HCT116 (cell line): Measurements from ENCODE around the gene MRPL33. TPM values are rescaled to one million over a fixed set of nuclear protein-coding genes. Genes with fewer than 3 reads are reported as not detected.

ENCODE experiments used
- ATAC-seq: fragments of 200-7000 bp; cut with Tn5 transposase; 2 replicates; pipeline ENCODE4 v1.9.1; 2020; ENCODE audit warnings: mild to moderate bottlenecking, moderate library complexity
- BruUV-seq: library from RNA; stranded (reverse); fragments of 400-500 nt; replicated peaks from 2 replicates; lab custom pipeline; 2021; lab: Mats Ljungman, UMichigan
- CTCF ChIA-PET: fragments of 300-600 bp; sonication (Branson Sonifier 250); formaldehyde crosslinking; loops from one replicate; lab custom pipeline; 2021; ENCODE audit warnings: antibody characterized with exemption; lab: Charles Lee
- POLR2A ChIA-PET: fragments of 300-600, 350-600 bp; sonication (Branson Sonifier 250); formaldehyde crosslinking; loops from one replicate; lab custom pipeline; 2021; ENCODE audit warnings: antibody characterized with exemption; lab: Charles Lee
- RAD21 ChIA-PET, 2 experiments: fragments of 300-600 bp; sonication (Branson Sonifier 250); formaldehyde crosslinking; loops; one replicate each; lab custom pipeline; 2023; ENCODE audit warnings: low total read pairs in 2 of 2; ENCODE audit not compliant: uncharacterized antibody in 2 of 2, unreplicated experiment in 2 of 2, low non-redundant PET in 1 of 2; lab: Charles Lee
- DNase-seq: peaks from one replicate; pipeline ENCODE4 v3.0.0-alpha.2; 2010; ENCODE audit warnings: low read depth, low spot score
- H2AFZ ChIP-seq: fragments of 200-600 bp; shearing (Covaris generic), sonication (generic); 2 replicates; pipeline ENCODE4 v1.6.1; 2017; ENCODE audit warnings: low read depth, mixed run types, mixed read lengths, antibody characterized with exemption, low read length; ENCODE audit not compliant: poor library complexity, severe bottlenecking
- H3K27ac ChIP-seq: 2 replicates; pipeline ENCODE4 v1.5.1; 2012; ENCODE audit warnings: low read depth, low read length
- H3K27me3 ChIP-seq: fragments of 200-600 bp; sonication (generic); 2 replicates; pipeline ENCODE4 v1.6.1; 2016; ENCODE audit warnings: mixed run types, low read length, mixed read lengths; ENCODE audit not compliant: insufficient read depth
- H3K36me3 ChIP-seq, 2 experiments: fragments of 200-500 bp in 1 of 2; fragments of 200-600 bp in 1 of 2; sonication (Bioruptor generic) in 1 of 2; sonication (generic) in 1 of 2; 2 replicates each; pipeline versions ENCODE4 v1.5.1 to v1.6.1; 2014 to 2016; ENCODE audit warnings: low read length in 2 of 2, inconsistent platforms in 1 of 2, mixed read lengths in 1 of 2, mixed run types in 1 of 2; ENCODE audit not compliant: insufficient read depth in 2 of 2, control insufficient read depth in 1 of 2
- H3K4me1 ChIP-seq, 2 experiments: fragments of 200-600 bp in 1 of 2; sonication (generic) in 1 of 2; 2 replicates each; pipeline versions ENCODE4 v1.5.1 to v1.6.1; 2012 to 2017; ENCODE audit warnings: low read length in 2 of 2, inconsistent platforms in 1 of 2, mild to moderate bottlenecking in 1 of 2, mixed read lengths in 1 of 2, mixed run types in 1 of 2, moderate library complexity in 1 of 2; ENCODE audit not compliant: insufficient read depth in 2 of 2, control insufficient read depth in 1 of 2
- H3K4me2 ChIP-seq: fragments of 200-600 bp; sonication (generic); 2 replicates; pipeline ENCODE4 v1.6.1; 2017; ENCODE audit warnings: mixed run types, low read length, mixed read lengths
- H3K4me3 ChIP-seq, 2 experiments: fragments of 200-600 bp in 1 of 2; sonication (generic) in 1 of 2; replicated peaks in 1 of 2; 2 replicates each; pipeline ENCODE4 v1.5.1; 2011 to 2016; ENCODE audit warnings: low read length in 2 of 2, control low read depth in 1 of 2, low read depth in 1 of 2, mild to moderate bottlenecking in 1 of 2, mixed read lengths in 1 of 2, mixed run types in 1 of 2
- H3K79me2 ChIP-seq: fragments of 200-600 bp; sonication (generic); 2 replicates; pipeline ENCODE4 v1.6.1; 2017; ENCODE audit warnings: mild to moderate bottlenecking, mixed run types, low read length, moderate library complexity, mixed read lengths; ENCODE audit not compliant: insufficient read depth
- H3K9ac ChIP-seq: fragments of 200-600 bp; sonication (generic); 2 replicates; pipeline ENCODE4 v1.6.1; 2016; ENCODE audit warnings: low read length, mixed read lengths
- H3K9me2 ChIP-seq: fragments of 200-600 bp; sonication (generic), shearing (Covaris generic); 2 replicates; pipeline ENCODE4 v1.6.1; 2017; ENCODE audit warnings: mixed run types, mild to moderate bottlenecking, moderate library complexity; ENCODE audit not compliant: insufficient read depth
- H3K9me3 ChIP-seq, 2 experiments: fragments of 200-500 bp in 1 of 2; fragments of 200-600 bp in 1 of 2; sonication (Bioruptor generic) in 1 of 2; sonication (generic) in 1 of 2; 2 replicates each; pipeline ENCODE4 v1.6.1; 2014 to 2017; ENCODE audit warnings: low read length in 2 of 2, mixed read lengths in 2 of 2, inconsistent platforms in 1 of 2, low read depth in 1 of 2, mild to moderate bottlenecking in 1 of 2, mixed run types in 1 of 2, moderate library complexity in 1 of 2; ENCODE audit not compliant: control insufficient read depth in 1 of 2, insufficient read depth in 1 of 2
- H4K20me1 ChIP-seq: fragments of 200-600 bp; sonication (generic), shearing (Covaris generic); 2 replicates; pipeline ENCODE4 v1.6.1; 2017; ENCODE audit warnings: mixed run types, mild to moderate bottlenecking, moderate library complexity; ENCODE audit not compliant: insufficient read depth
- EGR1 ChIP-seq: IDR thresholded peaks from 2 replicates; pipeline ENCODE4 v1.6.1; 2012; ENCODE audit warnings: low read depth
- FOSL1 ChIP-seq: IDR thresholded peaks from 2 replicates; pipeline ENCODE4 v1.6.1; 2012; ENCODE audit warnings: low read depth
- JUND ChIP-seq: IDR thresholded peaks from 2 replicates; pipeline ENCODE4 v1.6.1; 2012
- SIN3A ChIP-seq: IDR thresholded peaks from 2 replicates; pipeline ENCODE4 v1.6.1; 2012; ENCODE audit warnings: low read depth
- SP1 ChIP-seq: IDR thresholded peaks from 2 replicates; pipeline ENCODE4 v1.6.1; 2012; ENCODE audit warnings: low read depth
- SRF ChIP-seq: IDR thresholded peaks from 2 replicates; pipeline ENCODE4 v1.6.1; 2012; ENCODE audit warnings: low read depth
- TCF7L2 ChIP-seq: IDR thresholded peaks from 2 replicates; pipeline ENCODE4 v1.7.0; 2011; ENCODE audit warnings: borderline replicate concordance, inconsistent platforms; ENCODE audit not compliant: insufficient read depth, insufficient read length; ENCODE audit errors: extremely low read depth
- ZNF274 ChIP-seq: fragments of 200-500 bp; sonication (Bioruptor generic); IDR thresholded peaks from 2 replicates; pipeline ENCODE4 v1.6.1; 2014; ENCODE audit warnings: mild to moderate bottlenecking, low read depth, low read length, inconsistent platforms
- intact Hi-C: fragments of 100-400 bp; cut with micrococcal nuclease; formaldehyde crosslinking; loops from 2 replicates; pipeline ENCODE4 v1.10.0; 2022
- total RNA-seq: library from RNA; stranded (reverse); gene quantifications from one replicate; pipeline ENCODE4 v1.2.1, GENCODE V29; 2021; ENCODE audit not compliant: unreplicated experiment
- TF ChIP-seq, protein P1 (sequence below), 3 experiments: fragments of 200-600 bp in 1 of 3; sonication (generic) in 1 of 3; IDR thresholded peaks in 2 of 3; conservative IDR thresholded peaks in 1 of 3; 2 replicates each; pipeline ENCODE4 v1.5.1; 2012 to 2017; ENCODE audit warnings: low read depth in 2 of 3, low read length in 2 of 3, antibody characterized with exemption in 1 of 3, borderline replicate concordance in 1 of 3, control low read depth in 1 of 3, mild to moderate bottlenecking in 1 of 3, mixed read lengths in 1 of 3, mixed run types in 1 of 3, moderate library complexity in 1 of 3; ENCODE audit not compliant: insufficient read depth in 1 of 3
- TF ChIP-seq, protein P2 (sequence below): IDR thresholded peaks from 2 replicates; pipeline ENCODE4 v1.6.1; 2012

Gene MRPL33
- total RNA-seq, 1 experiment from 2014 or later: 66.3 TPM

DNA sequence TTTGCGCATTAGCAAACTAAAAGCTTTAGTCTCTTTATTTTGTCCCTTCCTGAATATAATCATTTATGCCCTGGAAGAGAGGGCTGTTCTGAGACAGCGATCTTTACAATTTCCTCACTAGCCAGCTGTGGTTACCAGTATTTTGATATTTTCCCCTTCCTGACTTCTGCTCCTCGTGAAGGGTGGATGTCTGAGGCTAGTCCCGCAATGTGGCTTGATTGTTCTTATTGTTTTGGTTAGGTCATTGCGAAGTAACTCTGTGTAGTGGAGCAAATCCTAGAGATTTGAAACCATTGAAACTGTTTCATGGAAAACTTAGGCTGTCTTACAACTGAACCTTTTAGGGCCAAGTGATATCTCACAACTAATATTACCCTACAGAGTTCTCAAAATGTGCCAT, 2.4 kb downstream of the MRPL33 start:
- no peak overlapping the region for H3K4me2 ChIP-seq
- peaks cover 4 to 11% of the 10 kb centered on the region in 2 experiments; a peak in 2 of 4 replicates for H3K36me3 ChIP-seq
- TF ChIP-seq SRF (no peak), ZNF274 (no peak), FOSL1 (no peak), EGR1 (no peak), SP1 (no peak), JUND (no peak), TCF7L2 (no peak), SIN3A (no peak)
- TF ChIP-seq, protein P1, sequence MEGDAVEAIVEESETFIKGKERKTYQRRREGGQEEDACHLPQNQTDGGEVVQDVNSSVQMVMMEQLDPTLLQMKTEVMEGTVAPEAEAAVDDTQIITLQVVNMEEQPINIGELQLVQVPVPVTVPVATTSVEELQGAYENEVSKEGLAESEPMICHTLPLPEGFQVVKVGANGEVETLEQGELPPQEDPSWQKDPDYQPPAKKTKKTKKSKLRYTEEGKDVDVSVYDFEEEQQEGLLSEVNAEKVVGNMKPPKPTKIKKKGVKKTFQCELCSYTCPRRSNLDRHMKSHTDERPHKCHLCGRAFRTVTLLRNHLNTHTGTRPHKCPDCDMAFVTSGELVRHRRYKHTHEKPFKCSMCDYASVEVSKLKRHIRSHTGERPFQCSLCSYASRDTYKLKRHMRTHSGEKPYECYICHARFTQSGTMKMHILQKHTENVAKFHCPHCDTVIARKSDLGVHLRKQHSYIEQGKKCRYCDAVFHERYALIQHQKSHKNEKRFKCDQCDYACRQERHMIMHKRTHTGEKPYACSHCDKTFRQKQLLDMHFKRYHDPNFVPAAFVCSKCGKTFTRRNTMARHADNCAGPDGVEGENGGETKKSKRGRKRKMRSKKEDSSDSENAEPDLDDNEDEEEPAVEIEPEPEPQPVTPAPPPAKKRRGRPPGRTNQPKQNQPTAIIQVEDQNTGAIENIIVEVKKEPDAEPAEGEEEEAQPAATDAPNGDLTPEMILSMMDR (IDR thresholded peaks at IDR 0.05 in 2 of 3, conservative IDR thresholded peaks at IDR 0.05 in 1 of 3; ENCODE audit: borderline replicate concordance in 1 of 3, insufficient read depth in 1 of 3, low read depth in 2 of 3, low read length in 2 of 3): no peak
- TF ChIP-seq, protein P2, sequence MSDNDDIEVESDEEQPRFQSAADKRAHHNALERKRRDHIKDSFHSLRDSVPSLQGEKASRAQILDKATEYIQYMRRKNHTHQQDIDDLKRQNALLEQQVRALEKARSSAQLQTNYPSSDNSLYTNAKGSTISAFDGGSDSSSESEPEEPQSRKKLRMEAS: no peak
- no peak overlapping the region for H3K27ac ChIP-seq
- no peak overlapping the region for H3K4me3 ChIP-seq
- peaks cover 73% of the 10 kb centered on the region for H3K79me2 ChIP-seq
- RAD21 ChIA-PET: no interaction called here
- no peaks in the 10 kb centered on the region for H3K27me3 ChIP-seq
- no TSS peak for BruUV-seq
- peaks cover 5 to 19% of the 10 kb centered on the region in 2 experiments; a peak in 3 of 4 replicates for H3K4me1 ChIP-seq
- H4K20me1 ChIP-seq: peaks cover 5% of the 10 kb centered on the region; the same call in 1 of the 2 replicates
- no peaks in the 10 kb centered on the region for H3K9me3 ChIP-seq
- ATAC-seq: no peak
- no peak overlapping the region for H2AFZ ChIP-seq
- intact Hi-C loops: no loop called here
- CTCF ChIA-PET: no interaction called here
- DNase-seq: no peak
- POLR2A ChIA-PET: no interaction called here
- no peak overlapping the region for H3K9ac ChIP-seq
- H3K9me2 ChIP-seq: no peaks in the 10 kb centered on the region
